ENCODE data around the gene RCOR2. TPM values are rescaled to one million over a fixed set of nuclear protein-coding genes. Genes with fewer than 3 reads are reported as not detected.

The RCOR2 gene
- total RNA-seq, 1 donor from 2014 or later = not detected

DNA sequence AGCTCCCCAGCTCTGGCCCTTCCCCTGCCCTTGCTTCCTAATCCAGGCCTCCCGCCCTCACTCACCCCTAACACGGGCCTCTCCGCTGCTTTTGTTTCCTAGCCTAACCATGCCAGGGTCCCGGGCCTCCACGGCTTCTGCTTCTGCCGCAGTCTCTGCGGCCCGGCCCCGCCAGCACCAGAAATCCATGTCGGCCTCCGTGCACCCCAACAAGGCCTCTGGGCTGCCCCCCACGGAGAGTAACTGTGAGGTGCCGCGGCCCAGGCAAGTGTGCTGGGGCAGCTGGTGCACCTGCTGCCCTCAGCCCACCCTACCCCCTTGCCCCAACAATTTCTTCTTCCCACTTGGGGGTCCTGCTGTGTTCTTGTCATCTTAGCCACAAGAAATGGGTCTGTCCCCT lies 13.1 kb downstream of the RCOR2 start:
- Histone ChIP-seq H3K4me3 (no peak overlapping the region), H3K27ac (no peak overlapping the region), H3K36me3 (peaks cover 6 to 83% of the 10 kb centered on the region in 2 donors), H3K4me1 (peaks cover 27% of the 10 kb centered on the region), H3K27me3 (no peaks in the 10 kb centered on the region), H3K9me3 (no peaks in the 10 kb centered on the region)
- DNase-seq (ENCODE audit: extremely low spot score in 2 of 2) = no peak
- TF ChIP-seq CTCF (IDR thresholded peaks at IDR 0.05) = no peak
- no peak for TF ChIP-seq POLR2AphosphoS5 (IDR thresholded peaks at IDR 0.05; ENCODE audit: insufficient read depth in 1 of 2, low read depth in 1 of 2)
- TF ChIP-seq POLR2A (IDR thresholded peaks at IDR 0.05) = no peak
- intact Hi-C loops (cut with DNase I) = no loop called here

GRCh38 chr11:63901660-63902059 lies 15.3 kb downstream of the RCOR2 start:
- Histone ChIP-seq H3K36me3 (peaks cover 6 to 93% of the 10 kb centered on the region in 2 donors), H3K4me3 (no peak overlapping the region), H3K9me3 (no peaks in the 10 kb centered on the region), H3K27me3 (no peaks in the 10 kb centered on the region), H3K4me1 (peaks cover 6% of the 10 kb centered on the region), H3K27ac (no peak overlapping the region)
- no peak for DNase-seq (ENCODE audit: extremely low spot score in 2 of 2)
- TF ChIP-seq POLR2AphosphoS5 (IDR thresholded peaks at IDR 0.05; ENCODE audit: insufficient read depth in 1 of 2, low read depth in 1 of 2) (no peak), POLR2A (IDR thresholded peaks at IDR 0.05) (no peak), CTCF (IDR thresholded peaks at IDR 0.05) (no peak)
- intact Hi-C loops (cut with DNase I) = no loop called here

DNA sequence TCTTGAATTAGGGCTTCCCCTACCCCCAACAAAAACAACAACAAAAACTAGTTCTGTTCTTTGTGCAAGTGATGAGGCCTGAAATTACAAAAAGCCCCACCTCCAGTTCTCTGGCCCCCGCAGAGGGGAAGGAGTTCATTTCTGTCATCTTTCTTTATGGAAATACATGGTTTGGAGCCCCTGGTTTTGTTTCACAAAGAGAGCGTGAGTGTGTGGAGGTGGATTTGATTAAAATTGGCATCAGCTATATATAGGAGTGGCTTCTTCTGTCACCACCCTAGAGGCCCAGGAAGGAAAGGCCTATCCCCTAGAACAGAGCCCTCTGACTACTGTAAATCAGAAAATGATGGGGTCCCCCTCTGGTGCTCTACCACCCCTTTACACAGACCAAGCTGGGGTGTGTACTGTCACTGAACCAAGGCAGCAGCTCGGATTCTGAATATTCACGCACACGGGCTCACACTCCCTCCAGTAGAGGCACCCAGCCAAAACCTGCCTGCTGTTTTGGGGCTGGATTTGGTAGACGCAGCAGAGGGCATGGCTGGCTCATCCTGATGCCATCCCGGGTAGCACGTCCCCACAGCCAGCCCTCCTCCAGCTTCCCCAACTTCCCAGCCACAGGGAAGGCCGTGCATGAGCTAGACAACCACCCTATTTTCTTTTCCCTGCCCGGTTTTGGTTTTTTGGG lies 19.4 kb downstream of the RCOR2 start:
- no peak for DNase-seq (ENCODE audit: extremely low spot score in 2 of 2)
- Histone ChIP-seq H3K4me1 (no peaks in the 10 kb centered on the region), H3K36me3 (peaks cover 6 to 72% of the 10 kb centered on the region in 2 donors), H3K27me3 (no peaks in the 10 kb centered on the region), H3K27ac (no peak overlapping the region), H3K9me3 (no peaks in the 10 kb centered on the region), H3K4me3 (no peak overlapping the region)
- intact Hi-C loops (cut with DNase I) = no loop called here
- TF ChIP-seq CTCF (IDR thresholded peaks at IDR 0.05) (no peak), POLR2AphosphoS5 (IDR thresholded peaks at IDR 0.05; ENCODE audit: insufficient read depth in 1 of 2, low read depth in 1 of 2) (no peak), POLR2A (IDR thresholded peaks at IDR 0.05) (no peak)

DNA sequence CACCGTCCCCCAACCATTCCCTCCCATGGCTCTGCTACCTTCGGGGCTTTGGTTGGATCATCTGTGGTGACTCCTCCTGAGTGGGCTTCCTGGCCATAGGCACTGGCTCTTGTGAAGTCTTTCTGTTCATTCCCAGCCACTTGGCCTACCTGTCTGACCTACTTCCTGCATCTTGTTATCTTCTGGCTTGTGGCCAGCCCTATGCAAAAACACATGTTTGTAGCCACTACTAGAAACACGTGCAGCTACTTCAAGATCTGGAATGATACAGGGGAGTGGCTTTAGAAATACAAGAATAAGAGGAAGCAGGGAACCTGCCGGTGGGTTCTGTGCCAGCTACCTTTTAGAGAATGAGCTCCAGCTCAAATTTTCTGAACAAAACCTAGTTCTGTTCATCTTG lies 20.9 kb downstream of the RCOR2 start:
- intact Hi-C loops (cut with DNase I) = no loop called here
- Histone ChIP-seq H3K36me3 (peaks cover 6 to 62% of the 10 kb centered on the region in 2 donors), H3K27me3 (no peaks in the 10 kb centered on the region), H3K27ac (no peak overlapping the region), H3K9me3 (no peaks in the 10 kb centered on the region), H3K4me1 (peaks cover 8% of the 10 kb centered on the region), H3K4me3 (no peak overlapping the region)
- TF ChIP-seq POLR2A (IDR thresholded peaks at IDR 0.05) = no peak
- TF ChIP-seq POLR2AphosphoS5 (IDR thresholded peaks at IDR 0.05; ENCODE audit: insufficient read depth in 1 of 2, low read depth in 1 of 2) = no peak
- no peak for TF ChIP-seq CTCF (IDR thresholded peaks at IDR 0.05)
- DNase-seq (ENCODE audit: extremely low spot score in 2 of 2) = no peak

DNA sequence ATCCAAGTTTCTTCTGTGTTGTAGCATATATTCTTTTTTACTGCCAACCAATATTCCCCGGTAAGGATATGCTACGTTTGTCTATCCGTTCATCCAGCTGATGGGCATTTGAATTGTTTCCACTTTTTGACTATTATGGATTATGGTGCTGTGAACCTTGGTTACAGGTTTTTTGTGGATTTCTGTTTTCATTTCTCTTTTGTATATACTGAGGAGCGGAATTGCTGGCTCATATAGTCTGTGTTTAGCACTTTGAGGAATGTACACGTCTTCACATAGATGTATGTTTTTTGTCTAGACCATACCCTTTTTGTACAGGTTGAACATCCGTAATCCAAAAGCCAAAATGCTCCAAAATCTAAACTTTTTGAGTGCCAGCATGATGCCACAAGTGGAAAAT lies 23.6 kb downstream of the RCOR2 start:
- Histone ChIP-seq H3K4me1 (peaks cover 29% of the 10 kb centered on the region), H3K27me3 (no peaks in the 10 kb centered on the region), H3K4me3 (no peak overlapping the region), H3K27ac (no peak overlapping the region), H3K9me3 (no peaks in the 10 kb centered on the region), H3K36me3 (peaks cover 0 to 35% of the 10 kb centered on the region in 2 donors)
- intact Hi-C loops (cut with DNase I) = no loop called here
- DNase-seq (ENCODE audit: extremely low spot score in 2 of 2) = no peak
- TF ChIP-seq POLR2A (IDR thresholded peaks at IDR 0.05) (no peak), POLR2AphosphoS5 (IDR thresholded peaks at IDR 0.05; ENCODE audit: insufficient read depth in 1 of 2, low read depth in 1 of 2) (no peak), CTCF (IDR thresholded peaks at IDR 0.05) (no peak)

All from vagina (tissue), 2 donors.